Sigmoid colon (tissue), 7 donors: Measurements from ENCODE around the gene ZXDC. TPM values are rescaled to one million over a fixed set of nuclear protein-coding genes. Genes with fewer than 3 reads are reported as not detected.

Experiments
- DNase-seq: peaks from one replicate; pipeline ENCODE4 v3.0.0-alpha.2; 2019
- H3K27ac ChIP-seq, 4 donors: fragments of 200-600 bp; sonication (generic); one replicate each; pipeline ENCODE4 v1.5.1; 2016 to 2019; ENCODE audit warnings: mild to moderate bottlenecking in 1 of 4
- H3K27me3 ChIP-seq, 3 donors: fragments of 200-600 bp; sonication (generic); one replicate each; pipeline ENCODE4 v1.5.1; 2019; ENCODE audit warnings: mild to moderate bottlenecking in 1 of 3
- H3K36me3 ChIP-seq, 4 donors: fragments of 200-600 bp; sonication (generic); one replicate each; pipeline ENCODE4 v1.5.1; 2016 to 2019
- H3K4me1 ChIP-seq, 4 donors: fragments of 200-600 bp; sonication (generic); one replicate each; pipeline ENCODE4 v1.5.1; 2017 to 2019
- H3K4me3 ChIP-seq, 4 donors: fragments of 200-600 bp; sonication (generic); one replicate each; pipeline ENCODE4 v1.5.1; 2017 to 2019; ENCODE audit warnings: mild to moderate bottlenecking in 2 of 4, moderate library complexity in 1 of 4
- H3K9me3 ChIP-seq, 4 donors: fragments of 200-600 bp in 3 of 4; sonication (generic) in 3 of 4; one replicate each; pipeline versions ENCODE4 v1.5.1 to v1.6.1; 2013 to 2019
- CTCF ChIP-seq, 4 experiments: fragments of 450-650 bp in 3 of 4; fragments of 200-600 bp in 1 of 4; IDR thresholded peaks; one replicate each; pipeline ENCODE4 v1.5.1; 2016 to 2019; ENCODE audit warnings: antibody characterized with exemption in 4 of 4, mild to moderate bottlenecking in 3 of 4, moderate library complexity in 2 of 4
- EP300 ChIP-seq, 4 donors: sonication (generic); formaldehyde crosslinking; IDR thresholded peaks; one replicate each; pipeline ENCODE4 v1.6.1; 2017; ENCODE audit warnings: antibody characterized with exemption in 4 of 4
- POLR2A ChIP-seq, 2 donors: fragments of 450-650 bp; IDR thresholded peaks; one replicate each; pipeline ENCODE4 v1.6.1; 2016; ENCODE audit warnings: antibody characterized with exemption in 2 of 2, mild to moderate bottlenecking in 2 of 2, moderate library complexity in 2 of 2
- POLR2AphosphoS5 ChIP-seq, 4 donors: sonication (generic); formaldehyde crosslinking; IDR thresholded peaks; one replicate each; pipeline ENCODE4 v1.6.1; 2017; ENCODE audit warnings: antibody characterized with exemption in 4 of 4
- WGBS, 2 donors: extraction: QIAGEN DNeasy Blood & Tissue Kit; methylation state at CpG; one replicate each; pipeline ENCODE4 v1.1.7; 2013; 5-methylcytosine and 5-hydroxymethylcytosine counted together
- intact Hi-C: fragments of 100-400 bp; cut with DNase I; formaldehyde crosslinking; loops from one replicate; pipeline ENCODE4 v1.15.1; 2023
- polyA plus RNA-seq, 3 donors: library from polyadenylated mRNA; stranded (reverse); fragments of 200-250 nt; gene quantifications; one replicate each; pipeline ENCODE4 v1.2.3, GENCODE V29; 2013
- total RNA-seq, 4 donors: library from RNA; depleted of rRNA; stranded (reverse); fragments of >200 nt; gene quantifications; one replicate each; pipeline ENCODE4 v1.1.0, GENCODE V29; 2016
- donor health status: healthy with polysubstance abuse.
- donor health status: Bipolar disorder and iron deficiency.
- donor health status: healthy.

The ZXDC gene
- total and polyA plus RNA-seq, 7 donors, result 5.5 to 33.8 (median 26.4) TPM

- TF ChIP-seq EP300 (IDR thresholded peaks at IDR 0.05) (no peak), POLR2A (IDR thresholded peaks at IDR 0.05) (no peak), POLR2AphosphoS5 (IDR thresholded peaks at IDR 0.05) (no peak), CTCF (IDR thresholded peaks at IDR 0.05) (no peak)
- Histone ChIP-seq H3K36me3 (no peaks in the 10 kb centered on the region), H3K27ac (no peak overlapping the region), H3K27me3 (no peaks in the 10 kb centered on the region), H3K4me1 (no peaks in the 10 kb centered on the region), H3K9me3 (no peaks in the 10 kb centered on the region), H3K4me3 (no peak overlapping the region)
- intact Hi-C loops, result no loop called here
- 66 to 71% methylated on average over 21 of the region's 21 CpGs for WGBS, 2 donors
- no peak for DNase-seq
Observed at GRCh38 chr3:126496894-126497850, 21.5 kb upstream of the ZXDC start.

GRCh38 chr3:126495786-126496185, 20.1 kb upstream of the ZXDC start:
- WGBS, 2 donors, result 93 to 95% methylated on average over 8 of the region's 8 CpGs

GRCh38 chr3:126494970-126495230, 19.2 kb upstream of the ZXDC start:
- Histone ChIP-seq H3K9me3 (no peaks in the 10 kb centered on the region), H3K36me3 (no peaks in the 10 kb centered on the region), H3K27ac (no peak overlapping the region), H3K4me1 (no peaks in the 10 kb centered on the region), H3K4me3 (no peak overlapping the region), H3K27me3 (no peaks in the 10 kb centered on the region)
- intact Hi-C loops, result no loop called here
- no peak for DNase-seq
- no peak for TF ChIP-seq POLR2AphosphoS5 (IDR thresholded peaks at IDR 0.05)
- 84 to 88% methylated on average over 6 of the region's 6 CpGs for WGBS, 2 donors

More at GRCh38 chr3:126495786-126496185, 20.1 kb upstream of the ZXDC start:
- TF ChIP-seq POLR2A (IDR thresholded peaks at IDR 0.05), result no peak
- TF ChIP-seq EP300 (IDR thresholded peaks at IDR 0.05), result no peak
- no peak for TF ChIP-seq CTCF (IDR thresholded peaks at IDR 0.05)
- no peak for TF ChIP-seq POLR2AphosphoS5 (IDR thresholded peaks at IDR 0.05)
- intact Hi-C loops, result no loop called here
- Histone ChIP-seq H3K27me3 (no peaks in the 10 kb centered on the region), H3K36me3 (no peaks in the 10 kb centered on the region), H3K9me3 (no peaks in the 10 kb centered on the region), H3K4me1 (no peaks in the 10 kb centered on the region), H3K4me3 (no peak overlapping the region), H3K27ac (no peak overlapping the region)
- no peak for DNase-seq

- 57 to 69% methylated on average over 12 of the region's 12 CpGs for WGBS, 2 donors
- H3K4me3 ChIP-seq, result no peak overlapping the region
- H3K4me1 ChIP-seq, result no peaks in the 10 kb centered on the region
- H3K36me3 ChIP-seq, result no peaks in the 10 kb centered on the region
- no peaks in the 10 kb centered on the region for H3K27me3 ChIP-seq
- no peak for DNase-seq
- no peaks in the 10 kb centered on the region for H3K9me3 ChIP-seq
- intact Hi-C loops, result no loop called here
- TF ChIP-seq POLR2A (IDR thresholded peaks at IDR 0.05), result no peak
- TF ChIP-seq EP300 (IDR thresholded peaks at IDR 0.05), result no peak
- TF ChIP-seq CTCF (IDR thresholded peaks at IDR 0.05), result no peak
- TF ChIP-seq POLR2AphosphoS5 (IDR thresholded peaks at IDR 0.05), result no peak
- H3K27ac ChIP-seq, result no peak overlapping the region
Observed at GRCh38 chr3:126494204-126494969, 18.7 kb upstream of the ZXDC start.

- intact Hi-C loops, result no loop called here
Observed at GRCh38 chr3:126493739-126494138, 18.0 kb upstream of the ZXDC start.

More at GRCh38 chr3:126493739-126494138, 18.0 kb upstream of the ZXDC start:
- no peak overlapping the region for H3K27ac ChIP-seq
- H3K4me1 ChIP-seq, result no peaks in the 10 kb centered on the region
- no peak for DNase-seq
- H3K36me3 ChIP-seq, result no peaks in the 10 kb centered on the region
- 69 to 80% methylated on average over 9 of the region's 9 CpGs for WGBS, 2 donors
- TF ChIP-seq POLR2A (IDR thresholded peaks at IDR 0.05), result no peak
- TF ChIP-seq CTCF (IDR thresholded peaks at IDR 0.05), result no peak
- H3K9me3 ChIP-seq, result no peaks in the 10 kb centered on the region
- no peak overlapping the region for H3K4me3 ChIP-seq
- H3K27me3 ChIP-seq, result no peaks in the 10 kb centered on the region
